Kidney capillary endothelial cell (primary cell): ENCODE measurements around the gene ZCCHC18.

Experiments used
- DNase-seq: peaks from one replicate; pipeline ENCODE4 v3.0.0-alpha.2; 2018; ENCODE audit warnings: low spot score

The ZCCHC18 gene

GRCh38 chrX:104134583-104135261 lies 22.4 kb downstream of the ZCCHC18 start:
- DNase-seq: no peak

GRCh38 chrX:104135677-104136076 lies 23.4 kb downstream of the ZCCHC18 start:
- DNase-seq: no peak

- DNase-seq: peak; percentile 81
These were observed 24.1 kb downstream of the ZCCHC18 start for GRCh38 chrX:104136241-104137019.

- no peak for DNase-seq
These were observed 25.2 kb downstream of the ZCCHC18 start for GRCh38 chrX:104137496-104137895.

GRCh38 chrX:104141087-104141760 lies 28.9 kb downstream of the ZCCHC18 start:
- DNase-seq: no peak

GRCh38 chrX:104151037-104151436 lies 38.7 kb downstream of the ZCCHC18 start:
- no peak for DNase-seq

GRCh38 chrX:104156630-104157529 lies 44.6 kb downstream of the ZCCHC18 start, which contains the start of gene SLC25A53:
TSS of gene SLC25A53 (minus strand) at chrX:104157009. CDS start at chrX:104105257, 51,752 bp downstream.
- DNase-seq: peak; percentile 65
